D341Med (cell line): Measurements from ENCODE around the gene LHFPL6.
A peak's percentile ranks its signal among the peaks of the same experiment; 100 is the strongest.

Experiments used
- DNase-seq: peaks from one replicate; pipeline ENCODE4 v3.0.0; 2012; ENCODE audit warnings: low spot score

LHFPL6 gene

DNA sequence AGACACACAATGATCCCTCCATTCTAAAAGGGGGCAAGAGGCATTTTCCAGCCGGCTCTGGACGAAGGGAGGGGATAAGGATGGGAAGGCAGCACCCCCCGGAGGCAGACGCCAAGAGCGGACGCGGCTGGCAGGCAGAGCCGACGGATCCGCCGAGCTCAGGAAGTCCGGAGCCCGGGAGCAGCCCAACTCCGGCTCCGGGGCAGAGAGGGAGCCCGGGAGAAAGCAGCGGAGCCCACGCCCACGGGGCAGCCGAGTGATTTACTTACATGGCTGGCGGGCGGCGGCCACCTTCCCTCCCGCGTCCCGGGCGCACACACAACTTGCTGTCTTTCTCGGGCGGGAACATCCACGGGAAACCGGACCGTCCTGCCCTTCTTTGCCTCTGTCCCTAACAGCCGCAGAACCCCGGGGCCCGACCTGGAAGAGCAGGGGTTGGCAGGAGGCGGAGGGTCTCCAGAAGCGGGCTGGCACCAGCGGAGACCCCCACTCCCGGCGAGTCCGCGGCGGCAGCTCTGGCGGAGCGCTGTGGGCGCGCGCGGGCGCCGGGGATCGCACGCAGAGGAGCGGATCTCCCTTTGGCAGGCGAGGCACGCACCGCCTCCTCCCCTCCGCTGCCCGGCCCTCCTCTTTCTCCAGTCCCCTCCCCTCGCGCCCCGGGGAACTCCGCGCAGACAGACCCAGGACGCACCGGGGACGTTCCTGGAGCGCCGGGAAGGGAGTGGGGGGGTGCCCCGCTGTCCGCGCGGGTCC, at the start of gene LHFPL6:
LHFPL6 (minus strand) TSS at position 580 of the 753 bp plus-strand sequence.
- peak; percentile 83 for DNase-seq

DNA sequence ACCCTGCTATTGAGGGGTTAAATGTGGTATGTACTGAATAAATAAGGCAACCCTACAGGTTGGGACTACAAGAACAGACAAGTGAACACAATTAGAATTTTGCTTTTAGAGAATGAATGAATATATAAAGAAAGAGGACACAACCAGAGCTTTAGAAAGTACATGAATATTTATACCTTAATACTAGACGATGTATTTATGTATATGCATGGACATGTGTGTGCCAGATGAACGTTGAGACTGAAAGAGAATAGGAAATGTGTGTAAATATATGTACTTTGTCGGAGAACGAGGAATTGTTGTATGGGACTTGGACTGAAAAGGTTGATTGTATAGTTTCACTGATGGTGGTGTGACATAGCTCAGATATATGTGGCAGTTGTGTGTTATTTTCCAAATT, 43.1 kb upstream of the LHFPL6 start:
- DNase-seq: no peak

DNA sequence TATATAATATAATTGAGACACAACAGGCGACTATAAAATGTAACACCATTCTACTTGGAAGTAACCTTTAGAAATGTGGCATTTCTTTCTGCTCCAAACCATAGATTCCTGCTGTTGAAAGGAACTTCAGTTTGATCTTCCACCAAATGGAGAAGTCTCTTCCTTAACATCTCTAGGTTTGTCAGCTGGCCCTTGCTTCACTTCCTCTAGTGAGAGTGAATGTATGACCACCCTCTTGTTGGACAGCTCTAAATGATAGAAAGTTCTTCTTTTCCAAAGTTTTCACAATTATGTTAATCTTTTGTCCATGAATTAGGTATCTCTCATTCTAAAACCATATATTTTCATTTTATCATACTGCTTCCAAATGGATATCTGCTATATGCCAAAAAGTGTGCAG, 38.7 kb upstream of the LHFPL6 start:
- no peak for DNase-seq

DNA sequence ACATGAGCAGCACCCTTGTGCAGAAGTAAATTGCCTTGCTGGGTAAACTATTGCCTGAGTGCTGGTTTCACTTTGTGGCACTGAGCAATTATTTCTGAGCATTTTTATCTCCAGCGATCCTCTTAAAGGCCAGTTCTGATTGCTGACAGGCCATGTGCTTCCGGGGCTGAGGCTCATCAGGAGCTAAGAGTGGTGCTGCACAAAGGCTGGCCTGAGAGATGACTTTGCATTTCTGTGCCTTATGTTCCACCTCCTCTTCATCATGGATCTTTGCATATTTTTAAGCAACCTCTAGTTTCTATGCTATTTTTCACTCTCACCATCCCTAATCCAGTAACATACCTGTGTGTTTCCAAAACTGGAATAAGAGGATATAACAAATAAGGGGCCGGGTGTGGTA, 34.9 kb upstream of the LHFPL6 start:
- no peak for DNase-seq

DNA sequence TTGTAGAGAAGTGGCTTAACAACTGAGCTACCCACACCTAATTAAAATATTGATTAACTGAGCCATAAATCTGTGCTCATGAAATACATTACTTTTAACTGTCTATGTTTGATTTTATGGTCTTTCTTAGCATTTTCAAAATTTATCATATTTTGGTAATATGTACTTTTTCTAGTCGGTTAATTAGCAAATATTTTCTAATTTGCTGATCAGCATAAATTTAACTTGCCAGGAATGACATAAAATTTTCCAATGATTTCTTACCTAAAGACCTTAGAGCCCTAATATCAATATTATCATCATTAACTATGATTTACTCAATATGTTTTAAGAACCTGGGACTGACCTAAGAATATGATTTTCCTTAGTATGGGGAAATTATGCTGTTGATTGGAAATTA, 32.6 kb upstream of the LHFPL6 start:
- DNase-seq: no peak

DNA sequence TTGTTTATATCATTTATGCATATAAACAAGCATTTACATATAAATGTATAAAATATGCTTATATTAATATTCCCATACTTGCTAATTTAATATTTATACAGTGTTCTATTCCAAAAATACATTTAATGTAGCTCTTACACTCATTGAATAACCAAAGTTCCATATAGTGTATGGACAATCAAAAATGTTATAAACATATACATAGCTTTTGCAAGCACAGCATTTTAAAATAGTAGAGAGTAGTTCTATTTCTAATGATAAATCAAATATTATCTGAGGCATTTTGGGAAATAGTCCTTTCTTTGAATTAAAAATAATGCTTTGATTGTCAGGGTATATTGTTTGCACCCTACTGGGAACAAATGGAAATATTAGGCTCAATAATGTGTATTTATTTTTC, 30.0 kb upstream of the LHFPL6 start:
- DNase-seq: no peak

DNA sequence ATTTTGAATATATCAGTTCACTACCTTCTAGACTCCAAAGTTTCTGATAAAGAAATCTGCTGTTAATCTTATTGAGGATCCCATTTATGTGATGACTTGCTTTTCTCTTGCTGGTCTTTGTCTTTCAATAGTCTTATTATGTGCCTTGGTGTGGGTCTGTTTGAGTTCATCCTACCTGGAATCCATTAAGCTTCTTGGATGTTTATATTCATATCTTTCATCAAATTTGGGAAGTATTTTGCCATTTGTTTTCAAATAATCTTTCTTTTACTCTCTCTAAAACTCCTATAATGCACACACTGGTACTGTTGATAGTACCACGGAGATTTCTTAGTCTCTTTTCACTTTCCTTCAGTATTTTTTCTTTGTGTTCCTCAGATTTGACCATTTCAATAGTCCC, 28.3 kb upstream of the LHFPL6 start:
- no peak for DNase-seq

DNA sequence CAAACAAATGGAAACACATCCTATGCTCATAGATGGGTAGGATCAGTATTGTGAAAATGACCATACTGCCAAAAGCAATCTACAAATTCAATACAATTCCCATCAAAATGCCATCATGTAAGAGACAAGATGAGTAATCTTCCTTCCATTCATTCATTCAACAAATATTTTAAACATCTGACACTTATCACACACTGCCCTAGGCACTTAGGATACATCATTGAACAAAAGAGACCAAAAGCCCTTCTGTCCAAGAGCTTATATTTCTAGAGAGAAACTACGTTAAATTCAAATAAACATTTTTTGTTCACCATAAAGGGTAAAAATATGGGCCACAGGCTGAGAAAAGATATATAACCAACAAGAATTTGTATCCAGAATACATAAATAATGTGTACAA, 20.5 kb upstream of the LHFPL6 start:
- no peak for DNase-seq

DNA sequence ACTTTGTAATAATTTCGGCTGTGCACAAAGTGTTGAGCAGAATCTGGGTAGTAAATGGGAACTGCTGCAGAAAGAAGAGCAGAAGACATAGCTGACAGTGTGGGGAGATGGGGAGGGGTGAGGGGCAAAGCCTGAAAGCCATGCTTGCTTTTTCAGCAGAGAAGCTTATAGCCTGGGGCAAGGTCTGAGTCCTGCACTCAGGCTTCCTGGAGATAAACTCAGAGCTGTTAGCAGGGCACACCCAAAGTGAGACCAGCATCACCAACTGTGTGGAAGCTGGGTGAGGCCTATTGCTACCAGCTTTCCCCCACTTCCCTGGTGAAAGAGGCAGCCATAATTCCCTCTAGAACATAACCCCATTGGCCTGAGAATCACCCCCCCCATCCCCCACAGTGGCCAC, 15.6 kb upstream of the LHFPL6 start:
- no peak for DNase-seq

DNA sequence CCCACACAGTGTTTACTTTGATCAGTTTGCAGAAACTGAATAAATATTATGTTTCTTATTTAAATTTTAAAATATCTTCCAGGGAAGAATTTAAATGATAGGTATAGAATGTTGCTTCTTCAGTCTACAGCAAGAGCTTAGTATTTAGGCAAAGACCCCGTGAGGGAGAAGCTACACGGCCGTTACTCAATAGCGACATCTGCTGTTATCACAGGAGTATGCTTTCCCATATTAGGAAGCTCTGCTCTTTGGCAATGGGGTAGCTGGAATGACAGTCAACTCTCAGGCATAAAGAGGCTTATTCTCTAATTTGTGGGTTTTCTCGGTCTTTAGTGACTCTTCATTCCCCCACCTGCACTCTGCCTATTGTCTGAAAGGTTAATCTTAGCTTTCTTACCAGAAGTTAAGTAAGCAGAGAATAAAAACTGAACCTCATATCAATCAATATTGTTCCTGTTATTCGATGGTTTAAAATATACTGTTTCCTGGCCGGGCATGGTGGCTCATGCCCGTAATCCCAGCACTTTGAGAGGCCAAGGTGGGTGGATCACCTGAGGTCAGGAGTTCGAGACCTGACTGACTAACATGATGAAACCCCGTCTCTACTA, 13.2 kb upstream of the LHFPL6 start:
- DNase-seq: peak; percentile 76

DNA sequence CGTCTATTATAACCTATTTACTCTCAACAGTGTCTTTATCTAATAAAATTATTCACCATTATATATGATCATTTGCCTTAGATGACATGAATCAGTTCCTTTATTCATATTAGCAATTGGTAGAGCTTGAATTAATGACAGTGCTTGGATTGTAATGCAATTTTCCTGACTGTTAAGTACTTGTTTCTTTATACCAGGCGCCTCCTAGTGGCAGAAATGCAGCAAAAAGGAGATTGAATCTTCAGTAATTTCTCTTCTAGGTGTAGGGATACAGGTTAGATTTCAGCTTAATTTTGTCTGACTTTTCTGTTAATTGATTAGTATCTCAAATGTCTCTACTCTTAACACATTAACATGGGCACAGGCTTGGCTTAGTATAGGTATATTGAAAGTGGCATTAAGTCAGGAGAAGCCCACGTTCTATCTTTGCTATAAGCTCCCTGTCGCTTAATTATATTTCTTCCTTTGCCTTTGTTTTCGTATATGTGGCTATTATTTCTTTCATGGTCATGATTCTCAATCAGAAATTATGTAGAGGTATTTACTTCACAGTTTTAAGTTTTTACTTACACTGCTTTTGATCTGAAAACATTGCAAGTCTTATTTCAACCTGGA, 9.1 kb upstream of the LHFPL6 start:
- no peak for DNase-seq

DNA sequence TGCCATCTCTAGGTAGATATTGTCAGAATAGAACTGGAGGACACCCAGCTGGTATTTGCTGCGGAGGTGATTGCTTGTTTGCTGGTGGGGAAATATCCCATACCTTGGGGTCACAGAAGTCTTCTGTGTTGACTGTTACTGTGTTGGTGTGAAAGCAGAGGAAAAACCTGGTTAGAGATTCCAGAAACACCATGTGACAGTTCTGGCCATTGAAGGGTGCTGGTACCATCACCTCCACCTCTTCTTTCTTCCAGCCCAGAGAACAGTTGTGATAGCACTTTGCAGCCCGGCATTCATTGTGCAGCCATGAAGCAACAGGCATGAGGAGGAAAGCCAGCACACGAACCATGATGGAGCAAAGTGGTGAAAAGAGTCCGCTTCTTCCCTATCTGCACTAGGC, 4.9 kb upstream of the LHFPL6 start:
- DNase-seq: no peak

DNA sequence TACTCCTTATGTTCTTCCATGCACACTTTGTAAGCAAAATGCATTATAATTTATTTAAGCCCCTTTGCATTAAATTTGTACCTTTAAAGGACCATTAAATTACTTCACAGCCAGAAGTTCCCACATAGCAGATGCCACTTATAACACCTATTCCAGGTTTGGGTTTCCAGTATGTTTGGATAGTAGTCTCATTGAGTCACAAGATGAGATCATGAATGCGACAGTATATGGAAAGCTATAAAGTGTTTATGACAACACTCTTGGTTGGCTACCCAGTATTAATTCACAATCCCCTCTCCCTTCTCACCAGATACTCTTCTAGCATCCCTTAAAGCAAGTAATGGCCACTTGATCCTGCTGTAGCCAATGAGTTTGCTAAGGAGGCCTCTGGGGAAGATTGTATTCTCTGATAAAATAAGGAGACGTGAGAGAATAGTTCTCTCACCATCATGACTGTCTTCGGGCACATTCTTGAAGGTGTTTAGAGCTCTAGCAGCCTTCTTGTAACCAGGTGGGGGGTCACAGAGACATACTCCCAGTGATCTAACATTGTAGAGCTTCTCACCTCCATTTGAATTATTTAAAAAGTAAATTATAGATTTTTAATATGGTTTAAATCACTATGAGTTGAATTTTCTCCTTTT, 2.8 kb upstream of the LHFPL6 start:
- DNase-seq: no peak

DNA sequence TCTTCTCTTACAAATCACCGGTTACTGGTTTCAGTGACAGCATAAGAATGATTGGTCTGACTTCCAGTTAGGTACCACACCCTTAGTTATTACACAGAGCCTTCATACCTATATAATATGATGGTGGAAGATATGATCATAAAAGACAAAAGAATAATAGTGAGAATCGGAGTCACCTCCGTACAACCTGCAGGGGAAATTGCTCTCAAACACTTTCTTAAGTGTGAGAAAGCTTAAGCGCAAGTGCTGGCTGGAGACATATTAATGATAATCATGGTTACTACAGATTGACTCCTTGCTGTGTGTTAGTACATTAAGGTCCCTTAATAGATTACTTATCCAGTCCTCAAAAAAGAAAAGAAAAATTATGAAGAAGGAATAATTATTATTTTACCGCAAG, 1.8 kb upstream of the LHFPL6 start:
- DNase-seq: no peak

DNA sequence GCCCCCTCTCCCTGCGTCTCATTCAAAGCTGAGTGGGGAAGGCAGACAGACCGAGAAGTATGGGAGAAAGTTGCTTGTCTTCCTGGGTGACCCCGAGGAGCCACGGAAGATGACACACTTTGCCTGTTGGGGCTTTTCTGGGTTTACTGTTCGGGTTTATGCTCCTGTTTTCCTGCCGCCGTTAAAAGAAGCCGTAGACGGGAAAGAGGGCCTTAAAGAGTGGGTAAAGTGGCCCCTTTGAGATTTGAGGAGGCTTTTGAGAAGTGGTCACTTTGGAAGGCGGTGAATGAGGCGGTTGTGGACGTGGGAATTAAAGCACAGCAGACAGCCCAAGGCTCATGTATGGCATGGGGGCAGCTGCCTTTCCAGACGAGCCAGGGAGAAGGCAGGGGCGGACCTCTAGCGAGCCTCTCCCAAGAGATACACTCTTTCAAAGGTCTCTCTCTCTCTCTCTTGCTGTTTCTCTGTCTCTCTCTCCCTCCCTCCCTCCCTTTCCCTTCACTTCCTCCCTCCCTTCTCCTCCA, 493 bp upstream of the LHFPL6 start:
- no peak for DNase-seq

DNA sequence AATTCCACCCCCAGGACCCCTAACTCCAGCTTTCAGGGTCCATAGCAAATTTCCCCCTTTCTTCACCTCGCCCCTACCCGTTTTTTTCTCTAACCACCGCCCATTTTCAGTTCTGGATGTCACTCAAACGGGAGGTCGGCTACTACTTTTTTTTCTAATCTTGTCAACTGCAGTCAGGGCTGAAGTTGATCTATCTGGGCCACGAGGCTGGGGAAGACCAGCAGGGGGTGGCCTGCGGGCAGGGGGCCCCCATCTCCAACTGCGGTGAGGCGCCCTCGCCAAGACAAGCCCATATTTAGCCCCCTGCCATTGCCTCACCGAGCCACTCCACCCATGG, 748 bp downstream of the LHFPL6 start:
- no peak for DNase-seq

DNA sequence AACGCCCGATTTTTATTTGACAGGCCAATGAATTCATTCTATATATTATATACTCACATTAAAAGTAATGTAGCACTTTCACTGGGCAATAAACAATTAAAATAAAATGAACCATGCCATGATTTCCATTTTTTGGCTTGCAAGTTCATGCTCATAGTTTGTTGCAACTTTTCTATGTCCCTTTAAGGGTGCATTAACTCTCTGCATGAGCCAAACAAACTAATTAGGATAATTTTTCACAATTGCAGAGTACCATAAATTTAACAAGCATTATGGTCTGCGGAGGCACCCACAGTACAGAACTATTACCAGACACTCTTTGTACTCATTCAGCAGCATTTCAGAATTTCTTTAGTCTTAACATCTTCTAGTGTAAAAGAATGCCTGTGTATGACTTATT, 1.4 kb downstream of the LHFPL6 start:
- no peak for DNase-seq

DNA sequence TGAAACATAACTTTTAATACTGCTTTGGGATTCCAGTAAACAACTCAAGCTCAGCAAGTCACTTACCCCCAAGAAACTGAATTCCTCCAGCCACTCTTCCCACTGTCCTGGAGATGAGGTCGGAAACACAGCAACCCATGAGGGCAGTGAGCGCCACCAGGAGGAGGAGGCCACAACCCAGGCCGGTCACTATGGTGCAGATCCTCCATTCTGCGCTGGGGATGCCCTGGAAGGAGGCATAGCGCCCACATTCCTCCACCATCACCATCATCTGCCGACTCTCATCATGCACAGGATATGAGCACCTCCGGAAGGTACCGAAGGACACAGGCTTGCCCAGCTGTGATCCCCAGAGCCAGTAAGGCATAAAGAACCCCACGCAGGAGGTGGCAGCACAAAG, 2.2 kb downstream of the LHFPL6 start:
- DNase-seq: no peak

DNA sequence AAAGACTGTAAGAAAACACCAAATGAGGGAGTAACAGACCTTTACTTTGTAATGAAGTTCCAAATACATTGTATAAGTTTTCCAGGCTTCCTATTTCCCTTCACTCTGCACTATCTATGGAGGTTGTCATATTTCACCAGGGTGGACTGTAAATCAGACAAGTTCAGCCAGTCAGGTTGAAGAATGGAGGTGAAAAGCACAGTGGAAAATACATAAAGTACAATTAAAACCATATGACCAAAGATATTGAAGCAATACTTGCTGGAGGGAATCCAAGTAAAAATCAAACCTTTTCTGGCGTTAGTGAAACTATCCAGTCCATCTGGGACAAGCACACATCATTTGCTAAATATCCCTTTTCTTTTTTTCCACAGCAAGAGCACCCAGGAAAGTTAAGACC, 3.2 kb downstream of the LHFPL6 start:
- no peak for DNase-seq

DNA sequence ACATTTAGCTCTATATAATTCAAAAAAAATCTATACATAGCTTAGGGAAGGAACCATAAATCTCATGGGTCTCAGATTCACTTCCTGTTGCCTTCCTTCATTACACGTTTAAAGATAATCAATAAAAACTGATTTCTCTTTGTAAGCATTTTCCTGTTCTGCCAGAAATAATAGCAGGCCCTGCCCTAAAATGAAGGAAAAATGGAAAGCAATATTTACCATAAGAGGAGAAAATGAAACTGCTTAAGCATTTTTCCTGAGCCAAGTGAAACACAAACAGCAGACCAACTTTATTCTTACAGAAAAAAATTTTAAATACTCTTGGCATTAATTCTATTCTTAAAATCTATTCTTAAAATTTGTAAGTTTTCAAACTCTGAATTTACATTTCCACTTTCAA, 4.0 kb downstream of the LHFPL6 start:
- DNase-seq: no peak

DNA sequence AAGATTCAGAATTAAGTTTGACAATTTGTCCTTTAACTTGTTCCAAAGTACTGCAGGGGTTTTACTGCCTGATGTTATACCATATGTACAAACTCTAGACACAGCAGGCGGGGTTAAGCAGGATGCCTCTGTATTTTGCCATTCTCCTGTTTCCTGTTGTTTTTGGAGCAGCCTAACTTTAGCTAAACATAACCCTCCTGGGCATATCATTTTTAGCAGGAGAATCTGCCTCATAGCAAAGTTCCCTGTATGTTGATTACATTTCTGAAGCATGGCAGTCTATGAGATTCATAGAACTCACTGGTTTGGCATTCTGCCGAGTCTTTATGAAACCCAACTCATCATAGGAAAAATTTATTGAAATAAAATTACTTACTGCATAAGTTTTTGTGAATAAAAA, 5.2 kb downstream of the LHFPL6 start:
- no peak for DNase-seq

DNA sequence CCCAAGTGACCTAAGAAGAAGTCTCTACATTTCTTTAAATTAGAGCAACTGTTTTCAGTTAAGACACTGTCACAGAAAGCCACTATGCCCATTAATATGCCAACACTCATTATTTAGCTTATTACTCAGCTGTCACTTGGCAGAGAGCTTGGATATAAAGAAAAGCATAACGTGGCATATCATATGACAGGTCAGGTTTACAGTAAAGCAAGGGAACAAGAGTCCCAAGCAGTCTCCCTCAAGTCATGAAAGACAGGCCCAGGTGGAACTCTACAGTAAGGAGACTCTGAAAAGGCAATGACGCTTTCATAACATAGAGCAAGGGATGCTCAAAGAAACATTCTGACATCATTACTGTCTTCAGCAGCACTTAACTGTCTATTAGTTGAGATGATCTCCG, 6.3 kb downstream of the LHFPL6 start:
- DNase-seq: no peak

DNA sequence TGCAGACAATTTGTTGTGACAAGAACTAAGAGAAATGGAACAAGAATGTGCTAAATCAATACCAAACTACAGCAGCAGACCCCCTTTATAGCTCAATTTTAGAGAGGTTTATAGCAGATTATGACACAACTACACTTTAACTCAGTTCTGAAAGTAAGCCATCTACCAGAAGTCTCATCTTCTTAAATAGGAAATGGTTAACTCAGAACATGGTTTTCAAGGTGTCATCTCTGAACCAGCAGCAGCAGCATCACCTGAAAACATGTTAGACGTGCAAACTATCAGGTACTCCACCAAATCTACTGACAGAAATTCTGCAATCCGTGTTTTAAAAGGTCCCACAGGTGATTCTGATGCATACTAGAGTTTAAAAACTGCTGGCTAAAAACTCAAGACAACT, 6.8 kb downstream of the LHFPL6 start:
- DNase-seq: no peak
